Epithelial cell of umbilical artery (primary cell): ENCODE data around the gene PARP4. TPM values are rescaled to one million over a fixed set of nuclear protein-coding genes. Genes with fewer than 3 reads are reported as not detected.

Source experiments
- total RNA-seq: library from RNA; depleted of rRNA; stranded (reverse); fragments of >200 nt; gene quantifications from 2 replicates; pipeline ENCODE4 v1.2.3, GENCODE V29; 2014

Gene PARP4
- total RNA-seq = 47.1 and 64.1 TPM in 2 replicates

DNA sequence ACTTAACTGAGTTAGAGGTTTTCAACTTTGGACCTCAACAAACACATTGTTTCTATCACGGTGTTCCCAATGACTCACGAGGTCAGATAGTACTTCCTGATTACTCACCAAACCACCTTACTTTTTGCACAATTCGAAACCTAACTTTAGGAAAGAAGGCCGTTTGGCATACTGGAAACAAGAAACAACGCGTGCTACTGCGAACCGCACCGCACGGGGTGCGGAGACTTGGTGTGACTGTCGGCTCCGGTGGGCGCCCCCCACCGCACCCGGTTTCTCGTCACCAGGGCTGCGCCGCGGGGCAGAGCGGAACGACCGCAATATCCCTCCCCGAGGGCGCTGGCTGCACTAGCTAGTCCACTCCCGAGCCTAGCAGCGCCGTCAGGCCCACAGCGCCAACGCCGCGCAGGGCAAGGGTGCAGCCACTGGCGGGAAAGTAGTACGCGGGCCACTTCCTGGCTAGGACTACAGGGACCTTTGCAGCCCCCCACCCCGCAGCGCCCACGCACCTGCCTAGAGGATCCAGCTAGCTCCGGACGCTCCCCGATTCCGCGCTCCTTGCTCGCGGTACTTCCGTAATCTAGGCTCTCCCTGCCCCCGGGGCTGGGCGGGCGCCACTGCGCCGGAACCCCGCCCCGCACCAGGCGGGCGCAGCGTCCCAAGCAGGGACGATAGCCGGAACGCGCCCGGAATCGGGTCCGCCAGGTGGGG is at the start of gene PARP4:
PARP4 (minus strand) TSS at position 582 of the 711 bp plus-strand sequence. CDS start 9,002 bp downstream, outside the sequence.

Other genes with a start within 250 kb of the PARP4 start
- not detected in 2 replicates for gene C1QTNF9, start 203.2 kb downstream of the PARP4 start, total RNA-seq
- not detected in 2 replicates for gene ATP12A, start 167.6 kb upstream of the PARP4 start, total RNA-seq